ENCODE data around the gene ATE1.
A peak's percentile ranks its signal among the peaks of the same experiment; 100 is the strongest.
"Not testable (repeated sequence)": the region's sequence is repeated elsewhere in the genome, so short reads cannot be mapped to it uniquely, and the experiment has no call there.

ATE1 gene

DNA sequence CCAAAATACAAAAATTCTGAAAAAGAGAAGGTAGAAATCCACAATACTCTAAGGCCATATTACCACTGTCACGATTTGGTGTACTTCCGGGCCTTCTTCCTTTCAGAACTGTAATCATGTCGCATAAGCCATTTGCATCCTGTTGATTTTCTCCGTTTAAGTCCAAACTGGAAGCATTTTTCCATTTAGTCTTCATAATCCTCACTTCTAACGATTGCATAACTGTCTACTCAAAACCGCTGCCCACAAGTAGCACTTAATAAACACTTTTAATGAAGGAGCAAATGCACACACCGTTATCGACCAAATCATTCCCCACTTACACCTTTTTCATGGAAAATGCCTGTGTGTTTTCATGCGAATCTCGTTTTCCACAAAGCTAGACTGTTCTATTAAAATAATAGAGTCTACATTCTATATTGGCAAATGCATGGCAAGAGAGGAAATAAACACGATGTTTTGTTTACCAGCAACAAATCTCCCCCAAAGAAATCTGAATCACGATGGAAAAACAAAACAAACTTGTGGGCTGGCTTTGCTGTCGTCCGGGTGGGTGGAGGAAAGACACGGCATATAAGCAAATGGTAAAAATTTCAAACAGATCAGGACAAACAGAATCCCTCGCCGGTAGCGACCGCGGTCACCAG is 1.0 kb downstream of the ATE1 start:
- peak overlapping the region; percentile 88 for H3K9ac ChIP-seq (ENCODE audit: low read length)
- H3K4me3 ChIP-seq (ENCODE audit: low read length): peak overlapping the region; percentile 93
- H3K27me3 ChIP-seq (ENCODE audit: control insufficient read depth, insufficient read depth, low read length): no peaks in the 10 kb centered on the region
- peak overlapping the region; percentile 97 for H3K27ac ChIP-seq (ENCODE audit: low read depth, low read length)
- peaks cover 2% of the 10 kb centered on the region for H3K4me1 ChIP-seq (ENCODE audit: control insufficient read depth, insufficient read depth, low read length)
- H3K36me3 ChIP-seq (ENCODE audit: control insufficient read depth, insufficient read depth, low read length): peaks cover 5% of the 10 kb centered on the region

DNA sequence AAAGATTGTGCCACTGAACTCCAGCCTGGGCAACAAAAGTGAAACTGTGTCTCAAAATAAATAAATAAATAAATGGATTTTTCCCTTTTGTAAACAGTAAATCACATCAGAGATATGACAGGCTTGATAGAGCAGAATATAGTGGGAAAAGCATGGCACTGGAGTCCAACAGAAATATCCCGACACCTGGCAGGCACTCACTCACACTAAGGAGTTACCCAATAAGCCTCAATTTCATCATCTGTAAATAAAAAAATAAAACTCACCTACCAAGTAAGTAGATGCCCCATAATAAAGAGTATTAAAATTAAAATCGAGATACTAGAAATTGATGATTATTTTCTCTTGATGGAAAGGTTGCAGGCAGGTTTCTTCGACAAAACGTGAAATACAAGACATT is 1.7 kb downstream of the ATE1 start:
- no peaks in the 10 kb centered on the region for H3K27me3 ChIP-seq (ENCODE audit: control insufficient read depth, insufficient read depth, low read length)
- no peak overlapping the region for H3K27ac ChIP-seq (ENCODE audit: low read depth, low read length)
- H3K36me3 ChIP-seq (ENCODE audit: control insufficient read depth, insufficient read depth, low read length): peaks cover 5% of the 10 kb centered on the region
- no peak overlapping the region for H3K4me3 ChIP-seq (ENCODE audit: low read length)
- H3K4me1 ChIP-seq (ENCODE audit: control insufficient read depth, insufficient read depth, low read length): peaks cover 9% of the 10 kb centered on the region
- no peak overlapping the region for H3K9ac ChIP-seq (ENCODE audit: low read length)

DNA sequence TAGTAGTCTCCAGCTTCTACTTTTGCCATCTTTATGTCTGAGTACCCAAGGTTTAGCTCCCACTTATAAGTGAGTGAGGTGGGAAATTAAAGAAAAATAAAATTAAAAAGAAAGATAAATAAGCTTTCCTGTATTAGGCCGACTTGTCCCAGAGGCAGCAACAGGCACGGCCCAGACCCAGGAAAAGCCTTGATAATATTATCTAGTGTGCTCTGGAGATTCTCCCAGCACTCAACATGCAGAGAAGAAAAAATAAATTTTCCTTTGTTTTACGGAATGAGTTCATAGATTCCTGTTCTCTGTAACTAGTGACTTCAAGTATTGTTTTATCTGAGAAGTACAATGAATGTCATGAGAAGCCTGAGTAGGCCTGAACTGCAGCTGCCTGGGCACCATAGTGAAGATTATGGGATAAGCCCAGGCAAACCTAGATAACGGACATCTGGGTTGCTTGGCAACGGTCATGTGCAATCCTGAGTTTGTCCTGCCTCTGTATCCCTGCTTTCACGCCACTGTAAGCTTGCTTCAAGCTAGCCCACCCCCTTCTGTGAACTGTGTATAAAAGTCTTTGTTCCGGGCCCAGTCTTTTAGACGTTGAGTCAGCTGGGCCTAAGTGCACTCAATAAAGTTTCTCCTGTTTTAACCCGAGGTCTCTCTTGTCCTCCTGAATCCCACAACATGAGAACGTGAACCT is 6.4 kb downstream of the ATE1 start:
- peaks cover 8% of the 10 kb centered on the region for H3K4me1 ChIP-seq (ENCODE audit: control insufficient read depth, insufficient read depth, low read length)
- H3K4me3 ChIP-seq (ENCODE audit: low read length): no peak overlapping the region
- H3K36me3 ChIP-seq (ENCODE audit: control insufficient read depth, insufficient read depth, low read length): peaks cover 7% of the 10 kb centered on the region
- no peaks in the 10 kb centered on the region for H3K27me3 ChIP-seq (ENCODE audit: control insufficient read depth, insufficient read depth, low read length)
- peak overlapping the region; percentile 75 for H3K27ac ChIP-seq (ENCODE audit: low read depth, low read length)
- no peak overlapping the region for H3K9ac ChIP-seq (ENCODE audit: low read length)

DNA sequence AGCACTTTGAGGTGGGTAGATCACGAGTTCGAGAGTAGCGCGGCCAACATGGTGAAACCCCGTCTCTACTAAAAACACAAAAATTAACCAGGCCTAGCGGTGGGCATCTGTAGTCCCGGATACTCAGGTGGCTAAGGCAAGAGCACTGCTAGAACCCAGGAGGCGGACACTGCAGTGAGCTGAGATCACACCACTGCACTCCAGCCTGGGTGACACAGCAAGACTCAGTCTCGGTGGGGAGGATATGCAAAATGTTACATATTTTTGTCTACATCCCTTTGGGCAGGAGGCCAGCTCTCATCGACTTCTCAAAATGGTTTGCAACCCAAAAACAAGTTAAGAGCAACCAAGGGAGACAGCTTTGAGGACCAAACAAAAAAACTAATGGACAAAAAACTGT is 8.2 kb downstream of the ATE1 start:
- no peak overlapping the region for H3K27ac ChIP-seq (ENCODE audit: low read depth, low read length)
- no peak overlapping the region for H3K9ac ChIP-seq (ENCODE audit: low read length)
- no peak overlapping the region for H3K4me3 ChIP-seq (ENCODE audit: low read length)
- H3K36me3 ChIP-seq (ENCODE audit: control insufficient read depth, insufficient read depth, low read length): peaks cover 7% of the 10 kb centered on the region
- peaks cover 8% of the 10 kb centered on the region for H3K4me1 ChIP-seq (ENCODE audit: control insufficient read depth, insufficient read depth, low read length)
- H3K27me3 ChIP-seq (ENCODE audit: control insufficient read depth, insufficient read depth, low read length): no peaks in the 10 kb centered on the region

DNA sequence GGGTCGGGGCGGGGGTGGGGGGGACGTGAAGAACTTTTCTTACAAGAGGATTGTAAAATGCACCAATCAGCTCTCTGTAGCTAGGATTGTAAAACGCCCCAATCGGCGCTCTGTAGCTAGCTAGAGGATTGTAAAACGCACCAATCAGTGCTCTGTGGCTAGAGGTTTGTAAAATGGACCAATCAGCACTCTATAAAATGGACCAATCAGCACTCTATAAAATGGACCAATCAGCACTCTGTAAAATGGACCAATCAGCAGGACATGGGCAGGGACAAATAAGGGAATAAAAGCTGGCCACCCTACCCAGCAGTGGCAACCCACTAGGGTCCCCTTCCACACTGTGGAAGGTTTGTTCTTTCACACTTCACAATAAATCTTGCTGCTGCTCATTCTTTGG is 9.0 kb downstream of the ATE1 start:
- not testable (repeated sequence) for H3K4me3 ChIP-seq (ENCODE audit: low read length); H3K4me1 ChIP-seq (ENCODE audit: control insufficient read depth, insufficient read depth, low read length); H3K27me3 ChIP-seq (ENCODE audit: control insufficient read depth, insufficient read depth, low read length)

DNA sequence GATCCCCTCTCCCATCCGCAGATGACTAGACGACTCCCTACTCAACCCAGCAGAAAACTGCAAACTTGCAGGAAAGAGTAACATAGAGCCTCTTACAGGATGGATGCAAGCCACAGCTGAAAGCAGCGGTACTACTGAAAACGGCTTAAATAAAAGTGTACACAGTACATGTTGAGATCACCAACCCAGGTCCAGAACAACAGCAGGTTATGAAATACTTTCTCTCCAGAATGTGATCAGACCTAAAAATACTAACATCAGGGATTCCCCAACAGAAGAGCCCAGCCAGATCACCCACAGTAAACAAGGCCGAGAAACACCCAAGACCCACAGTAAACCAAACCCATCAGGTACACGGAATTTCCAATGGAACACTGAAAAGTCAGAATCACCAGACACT is 13.2 kb downstream of the ATE1 start:
- no peak overlapping the region for H3K4me3 ChIP-seq (ENCODE audit: low read length)
- H3K27ac ChIP-seq (ENCODE audit: low read depth, low read length): no peak overlapping the region
- H3K27me3 ChIP-seq (ENCODE audit: control insufficient read depth, insufficient read depth, low read length): no peaks in the 10 kb centered on the region
- H3K4me1 ChIP-seq (ENCODE audit: control insufficient read depth, insufficient read depth, low read length): peaks cover 7% of the 10 kb centered on the region
- H3K9ac ChIP-seq (ENCODE audit: low read length): no peak overlapping the region
- peaks cover 5% of the 10 kb centered on the region for H3K36me3 ChIP-seq (ENCODE audit: control insufficient read depth, insufficient read depth, low read length)

More for the DNA sequence above, 9.0 kb downstream of the ATE1 start:
- not testable (repeated sequence) for H3K9ac ChIP-seq (ENCODE audit: low read length); H3K27ac ChIP-seq (ENCODE audit: low read depth, low read length); H3K36me3 ChIP-seq (ENCODE audit: control insufficient read depth, insufficient read depth, low read length)

DNA sequence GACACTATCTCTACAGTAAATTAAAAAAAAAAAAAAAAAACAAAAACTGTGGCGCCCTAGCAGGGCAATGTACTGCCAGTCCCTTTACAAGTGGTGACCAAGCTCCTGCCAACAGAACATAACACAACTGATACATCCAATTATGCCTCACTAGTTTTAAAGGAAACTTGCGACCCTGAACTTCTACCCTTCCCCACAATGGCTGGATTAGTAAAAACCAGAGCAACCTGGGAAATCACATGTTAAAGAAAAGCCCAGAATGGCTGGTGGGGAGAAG is 16.5 kb downstream of the ATE1 start:
- H3K27me3 ChIP-seq (ENCODE audit: control insufficient read depth, insufficient read depth, low read length): no peaks in the 10 kb centered on the region
- peaks cover 7% of the 10 kb centered on the region for H3K4me1 ChIP-seq (ENCODE audit: control insufficient read depth, insufficient read depth, low read length)
- H3K27ac ChIP-seq (ENCODE audit: low read depth, low read length): no peak overlapping the region
- H3K9ac ChIP-seq (ENCODE audit: low read length): no peak overlapping the region
- peaks cover 3% of the 10 kb centered on the region for H3K36me3 ChIP-seq (ENCODE audit: control insufficient read depth, insufficient read depth, low read length)
- H3K4me3 ChIP-seq (ENCODE audit: low read length): no peak overlapping the region

DNA sequence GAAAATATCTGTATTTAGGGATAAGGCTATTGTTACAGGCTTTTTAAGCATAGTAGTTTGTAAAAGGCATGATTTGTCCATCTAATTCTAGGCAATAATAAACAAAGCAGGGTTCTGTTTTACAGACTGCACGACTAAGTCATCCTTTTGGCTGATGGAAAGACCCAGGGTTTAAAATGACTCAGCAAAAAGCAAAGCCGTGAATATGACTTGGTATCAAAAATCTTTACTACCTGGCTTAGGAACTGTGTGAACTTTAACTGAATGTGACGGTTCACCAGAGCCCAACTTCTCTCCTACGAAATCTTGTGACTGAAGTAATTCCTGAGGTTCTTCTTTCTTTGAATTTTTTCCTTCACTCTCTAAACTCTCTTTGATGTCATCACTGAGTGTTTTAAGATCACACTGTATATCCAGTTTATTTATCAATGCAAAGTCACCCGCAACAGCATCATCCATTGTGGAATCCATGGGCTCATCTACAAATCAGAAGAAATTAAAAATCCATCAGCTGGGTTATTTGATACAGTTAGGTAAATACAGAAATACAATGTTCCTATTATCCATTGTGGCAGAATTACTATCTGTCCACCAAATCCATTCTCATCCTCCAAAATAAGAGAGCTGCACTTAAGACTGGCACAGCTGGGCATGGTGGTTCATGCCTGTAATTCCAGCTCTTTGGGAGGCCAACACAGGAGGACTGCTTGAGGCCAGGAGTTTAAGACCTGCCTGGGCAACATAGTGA is 17.0 kb downstream of the ATE1 start:
- no peaks in the 10 kb centered on the region for H3K27me3 ChIP-seq (ENCODE audit: control insufficient read depth, insufficient read depth, low read length)
- H3K4me3 ChIP-seq (ENCODE audit: low read length): no peak overlapping the region
- peaks cover 3% of the 10 kb centered on the region for H3K36me3 ChIP-seq (ENCODE audit: control insufficient read depth, insufficient read depth, low read length)
- H3K9ac ChIP-seq (ENCODE audit: low read length): no peak overlapping the region
- H3K4me1 ChIP-seq (ENCODE audit: control insufficient read depth, insufficient read depth, low read length): peaks cover 7% of the 10 kb centered on the region
- H3K27ac ChIP-seq (ENCODE audit: low read depth, low read length): no peak overlapping the region

DNA sequence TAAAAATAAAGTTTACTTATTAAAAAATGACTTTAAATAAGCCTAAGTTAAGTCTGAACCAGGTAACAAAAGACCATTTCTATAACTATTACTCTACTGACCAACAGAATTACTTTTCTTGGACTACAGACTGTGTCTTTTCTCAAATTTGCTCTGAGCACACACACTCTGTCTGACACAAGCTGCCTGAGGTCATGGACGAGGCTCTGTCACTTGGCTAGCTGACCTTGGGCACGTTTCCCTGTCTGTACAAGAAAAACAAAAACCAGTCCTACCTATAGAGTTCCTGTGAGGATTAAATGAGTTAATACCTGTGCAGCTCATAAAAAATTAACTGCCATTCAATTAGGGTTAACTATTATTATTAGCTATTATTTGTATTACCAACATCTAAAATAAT is 22.9 kb downstream of the ATE1 start:
- Histone ChIP-seq H3K27ac (ENCODE audit: low read depth, low read length) (no peak overlapping the region), H3K36me3 (ENCODE audit: control insufficient read depth, insufficient read depth, low read length) (no peaks in the 10 kb centered on the region)

DNA sequence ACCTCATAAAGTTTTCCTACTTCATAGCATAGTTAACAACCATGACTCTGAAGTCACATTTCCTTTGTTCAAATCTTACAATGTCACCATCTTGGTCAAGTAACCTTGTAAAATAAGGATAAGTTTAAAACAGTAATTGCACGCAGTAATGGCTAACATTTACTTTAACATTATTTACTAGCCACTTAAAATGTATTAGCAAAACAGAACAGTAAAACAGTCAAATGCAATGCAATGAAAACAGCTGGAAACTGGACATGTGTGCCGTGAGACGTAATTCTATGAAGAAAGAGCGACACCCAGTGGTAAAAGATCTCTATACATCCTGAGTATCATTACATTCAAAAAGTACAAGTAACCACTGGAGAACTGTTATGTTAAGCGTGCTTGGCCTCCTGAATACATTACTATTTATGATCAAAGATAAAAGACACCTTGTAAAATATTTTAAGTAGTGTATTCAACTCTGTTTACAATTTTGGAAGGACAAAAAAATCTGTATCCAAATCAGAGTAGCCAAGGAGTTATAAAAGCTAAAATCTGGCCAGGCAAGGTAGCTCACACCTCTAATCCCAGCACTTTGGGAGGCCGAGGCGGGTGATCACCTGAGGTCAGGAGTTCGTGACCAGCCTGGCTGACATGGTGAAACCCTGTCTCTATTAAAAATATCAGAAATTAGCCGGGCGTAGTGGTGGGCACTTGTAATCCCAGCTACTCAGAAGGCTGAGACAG is 27.2 kb downstream of the ATE1 start:
- Histone ChIP-seq H3K27me3 (ENCODE audit: control insufficient read depth, insufficient read depth, low read length) (no peaks in the 10 kb centered on the region), H3K4me3 (ENCODE audit: low read length) (no peak overlapping the region), H3K36me3 (ENCODE audit: control insufficient read depth, insufficient read depth, low read length) (no peaks in the 10 kb centered on the region), H3K27ac (ENCODE audit: low read depth, low read length) (no peak overlapping the region), H3K4me1 (ENCODE audit: control insufficient read depth, insufficient read depth, low read length) (peaks cover 3% of the 10 kb centered on the region), H3K9ac (ENCODE audit: low read length) (no peak overlapping the region)

More for the DNA sequence above, 22.9 kb downstream of the ATE1 start:
- Histone ChIP-seq H3K4me3 (ENCODE audit: low read length) (no peak overlapping the region), H3K4me1 (ENCODE audit: control insufficient read depth, insufficient read depth, low read length) (peaks cover 3% of the 10 kb centered on the region), H3K9ac (ENCODE audit: low read length) (no peak overlapping the region), H3K27me3 (ENCODE audit: control insufficient read depth, insufficient read depth, low read length) (no peaks in the 10 kb centered on the region)

DNA sequence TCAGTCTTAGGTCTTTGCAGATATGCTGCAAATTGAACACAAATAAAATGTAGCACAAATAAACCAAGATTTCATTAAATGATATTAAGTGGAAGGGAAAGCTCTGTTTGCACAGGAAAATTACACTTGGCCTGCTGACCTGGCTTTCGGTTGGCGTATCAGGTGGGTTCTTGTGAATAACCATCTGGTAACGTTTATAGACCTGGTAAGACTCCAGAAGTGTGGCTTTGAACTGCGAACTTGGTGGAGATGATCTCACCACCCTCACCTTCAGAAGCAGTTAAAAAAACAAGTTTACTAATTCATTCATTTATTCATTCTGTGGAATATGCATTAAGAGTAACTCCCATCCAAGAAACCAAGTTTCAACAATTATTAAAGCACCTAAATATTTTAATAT is 28.1 kb downstream of the ATE1 start:
- Histone ChIP-seq H3K9ac (ENCODE audit: low read length) (no peak overlapping the region), H3K36me3 (ENCODE audit: control insufficient read depth, insufficient read depth, low read length) (no peaks in the 10 kb centered on the region), H3K27ac (ENCODE audit: low read depth, low read length) (no peak overlapping the region), H3K4me3 (ENCODE audit: low read length) (no peak overlapping the region), H3K4me1 (ENCODE audit: control insufficient read depth, insufficient read depth, low read length) (peaks cover 3% of the 10 kb centered on the region), H3K27me3 (ENCODE audit: control insufficient read depth, insufficient read depth, low read length) (no peaks in the 10 kb centered on the region)

DNA sequence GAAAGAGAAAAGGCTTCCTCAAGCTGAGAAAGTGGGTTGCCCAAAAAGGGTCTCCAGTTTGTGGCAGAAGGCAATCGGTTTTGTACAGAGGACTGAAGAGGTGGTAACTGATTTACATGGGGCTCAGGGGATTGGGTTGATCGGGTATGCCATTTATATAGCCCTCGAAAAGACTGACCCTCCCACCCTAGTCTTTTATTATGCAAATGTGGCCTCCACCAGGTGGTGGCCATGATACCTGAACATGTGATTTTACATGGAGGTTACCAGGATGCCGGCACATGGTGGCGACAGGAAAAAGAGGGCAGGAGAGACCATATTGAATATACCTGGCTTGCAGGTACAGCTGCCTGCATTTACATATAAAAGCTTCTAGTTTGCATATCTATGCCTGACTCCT is 36.7 kb downstream of the ATE1 start:
- Histone ChIP-seq H3K36me3 (ENCODE audit: control insufficient read depth, insufficient read depth, low read length) (no peaks in the 10 kb centered on the region), H3K4me1 (ENCODE audit: control insufficient read depth, insufficient read depth, low read length) (no peaks in the 10 kb centered on the region), H3K4me3 (ENCODE audit: low read length) (no peak overlapping the region), H3K27ac (ENCODE audit: low read depth, low read length) (no peak overlapping the region), H3K27me3 (ENCODE audit: control insufficient read depth, insufficient read depth, low read length) (no peaks in the 10 kb centered on the region), H3K9ac (ENCODE audit: low read length) (no peak overlapping the region)

Data from rectal smooth muscle tissue (tissue), 1 donor.